CD14-positive monocyte (primary cell): ENCODE results near the gene CASP9. TPM values are rescaled to one million over a fixed set of nuclear protein-coding genes. Genes with fewer than 3 reads are reported as not detected.

Source experiments
- DNase-seq, 3 donors: peaks; one replicate each; pipeline ENCODE4 v3.0.0-alpha.2; 2011 to 2022
- H2AFZ ChIP-seq: 2 replicates; pipeline ENCODE4 v1.6.0; 2012; ENCODE audit warnings: mild to moderate bottlenecking, low read depth, low read length, inconsistent platforms; ENCODE audit not compliant: insufficient read depth, poor library complexity, severe bottlenecking
- H3K27ac ChIP-seq, 2 donors: 1 replicate in 1 of 2; 2 replicates in 1 of 2; pipeline ENCODE4 v1.5.1; 2012 to 2013; ENCODE audit warnings: low read length in 2 of 2, control low read depth in 1 of 2, inconsistent platforms in 1 of 2, low read depth in 1 of 2, mild to moderate bottlenecking in 1 of 2
- H3K27me3 ChIP-seq, 2 donors: one replicate each; pipeline versions ENCODE4 v1.6.0 to v1.6.1; 2011 to 2013; ENCODE audit warnings: low read length in 2 of 2; ENCODE audit not compliant: control insufficient read depth in 2 of 2, insufficient read depth in 2 of 2
- H3K36me3 ChIP-seq, 2 donors: replicated peaks in 1 of 2; 1 replicate in 1 of 2; 2 replicates in 1 of 2; pipeline versions ENCODE4 v1.5.1 to v1.6.1; 2012 to 2013; ENCODE audit warnings: low read length in 2 of 2, control low read depth in 1 of 2, inconsistent platforms in 1 of 2, mild to moderate bottlenecking in 1 of 2; ENCODE audit not compliant: insufficient read depth in 2 of 2, control insufficient read depth in 1 of 2
- H3K4me1 ChIP-seq, 2 donors: 1 replicate in 1 of 2; 2 replicates in 1 of 2; pipeline versions ENCODE4 v1.5.1 to v1.6.1; 2012 to 2013; ENCODE audit warnings: low read length in 2 of 2, control low read depth in 1 of 2, inconsistent platforms in 1 of 2, mild to moderate bottlenecking in 1 of 2, moderate library complexity in 1 of 2; ENCODE audit not compliant: insufficient read depth in 2 of 2, control insufficient read depth in 1 of 2
- H3K4me2 ChIP-seq: replicated peaks from 2 replicates; pipeline ENCODE3; 2012; ENCODE audit warnings: low read length, moderate library complexity, mild to moderate bottlenecking; ENCODE audit not compliant: poor library complexity, severe bottlenecking; ENCODE audit errors: extremely low read depth
- H3K4me3 ChIP-seq, 3 experiments: fragments of 200-600 bp in 1 of 3; sonication (generic) in 1 of 3; replicated peaks in 1 of 3; 1 replicate in 2 of 3; 2 replicates in 1 of 3; pipeline ENCODE4 v1.5.1; 2011 to 2013; ENCODE audit warnings: low read length in 3 of 3, mild to moderate bottlenecking in 3 of 3, control low read depth in 2 of 3, low read depth in 2 of 3, inconsistent platforms in 1 of 3, moderate library complexity in 1 of 3
- H3K79me2 ChIP-seq: 2 replicates; pipeline ENCODE4 v1.6.0; 2012; ENCODE audit warnings: mild to moderate bottlenecking, control low read depth, inconsistent platforms, low read length, moderate library complexity; ENCODE audit not compliant: insufficient read depth
- H3K9ac ChIP-seq: 2 replicates; pipeline ENCODE4 v1.6.0; 2017; ENCODE audit warnings: low read length, mild to moderate bottlenecking; ENCODE audit not compliant: insufficient read depth, poor library complexity, severe bottlenecking
- H3K9me3 ChIP-seq, 2 donors: replicated peaks in 1 of 2; 1 replicate in 1 of 2; 2 replicates in 1 of 2; pipeline versions ENCODE4 v1.5.1 to v1.6.1; 2012 to 2013; ENCODE audit warnings: low read length in 2 of 2, control low read depth in 1 of 2; ENCODE audit not compliant: control insufficient read depth in 1 of 2, insufficient read depth in 1 of 2
- H4K20me1 ChIP-seq: 2 replicates; pipeline ENCODE4 v1.6.0; 2012; ENCODE audit warnings: mild to moderate bottlenecking, low read length, control low read depth, moderate library complexity; ENCODE audit not compliant: insufficient read depth
- H3K27ac Mint-ChIP-seq, 7 donors: one replicate each; pipeline ENCODE4 v1.8.0; 2020; ENCODE audit warnings: mild to moderate bottlenecking in 7 of 7, mixed read lengths in 7 of 7, moderate library complexity in 6 of 7, inconsistent platforms in 2 of 7
- H3K27me3 Mint-ChIP-seq, 3 donors: one replicate each; pipeline ENCODE4 v1.8.0; 2021 to 2022; ENCODE audit warnings: low read depth in 3 of 3, mild to moderate bottlenecking in 3 of 3, mixed read lengths in 3 of 3, moderate library complexity in 3 of 3, inconsistent platforms in 1 of 3
- H3K36me3 Mint-ChIP-seq, 2 donors: one replicate each; pipeline ENCODE4 v1.8.0; 2020; ENCODE audit warnings: mixed read lengths in 2 of 2, inconsistent platforms in 1 of 2, mild to moderate bottlenecking in 1 of 2
- H3K4me1 Mint-ChIP-seq: one replicate; pipeline ENCODE4 v1.8.0; 2020; ENCODE audit warnings: mild to moderate bottlenecking, mixed read lengths
- H3K4me3 Mint-ChIP-seq, 2 donors: one replicate each; pipeline ENCODE4 v1.8.0; 2020; ENCODE audit warnings: mild to moderate bottlenecking in 2 of 2, mixed read lengths in 2 of 2, moderate library complexity in 1 of 2
- H3K9me3 Mint-ChIP-seq, 7 donors: one replicate each; pipeline ENCODE4 v1.8.0; 2020 to 2022; ENCODE audit warnings: mixed read lengths in 7 of 7, mild to moderate bottlenecking in 6 of 7, moderate library complexity in 6 of 7, inconsistent platforms in 2 of 7
- WGBS: methylation state at CpG from one replicate; pipeline ENCODE4 v1.1.5; 2013; ENCODE audit warnings: missing lambda C conversion rate; ENCODE audit not compliant: insufficient coverage; 5-methylcytosine and 5-hydroxymethylcytosine counted together
- intact Hi-C, 2 donors: fragments of 100-400 bp; cut with micrococcal nuclease; formaldehyde crosslinking; loops; one replicate each; pipeline versions ENCODE4 v1.15.0 to v1.15.1; 2023
- polyA plus RNA-seq, 3 donors: library from polyadenylated mRNA; depleted of rRNA in 1 of 3; unstranded in 2 of 3; stranded (reverse) in 1 of 3; fragments of 300-500 nt in 2 of 3; fragments of >200 nt in 1 of 3; fragmentation: Illumina TruSeq in 2 of 3; gene quantifications; 1 replicate in 2 of 3; 2 replicates in 1 of 3; pipeline ENCODE4 v1.2.3, GENCODE V29; 2012 to 2021
- TF ChIP-seq, protein P1 (sequence below): fragments of 200-600 bp; IDR thresholded peaks from one replicate; pipeline ENCODE4 v1.8.0; 2022; ENCODE audit warnings: antibody characterized with exemption, mild to moderate bottlenecking

CASP9 gene
- polyA plus RNA-seq, 3 donors: 15.1 to 21.5 (median 21.0) TPM

GRCh38 chr1:15557008-15557407 is 33.0 kb upstream of the CASP9 start:
- 100% methylated on average over 2 of the region's 2 CpGs for WGBS
- H3K27me3 Mint-ChIP-seq: no peaks in the 10 kb centered on the region
- H3K4me3 Mint-ChIP-seq: no peak overlapping the region
- H3K27ac Mint-ChIP-seq: no peak overlapping the region
- Histone ChIP-seq H3K27me3 (no peaks in the 10 kb centered on the region), H4K20me1 (no peaks in the 10 kb centered on the region), H3K4me1 (no peaks in the 10 kb centered on the region), H3K9me3 (no peaks in the 10 kb centered on the region), H3K27ac (no peak overlapping the region), H3K4me3 (no peak overlapping the region), H3K9ac (no peak overlapping the region), H2AFZ (no peak overlapping the region), H3K4me2 (no peak overlapping the region), H3K79me2 (no peaks in the 10 kb centered on the region), H3K36me3 (peaks cover 22 to 51% of the 10 kb centered on the region in 2 donors)
- TF ChIP-seq, protein P1, sequence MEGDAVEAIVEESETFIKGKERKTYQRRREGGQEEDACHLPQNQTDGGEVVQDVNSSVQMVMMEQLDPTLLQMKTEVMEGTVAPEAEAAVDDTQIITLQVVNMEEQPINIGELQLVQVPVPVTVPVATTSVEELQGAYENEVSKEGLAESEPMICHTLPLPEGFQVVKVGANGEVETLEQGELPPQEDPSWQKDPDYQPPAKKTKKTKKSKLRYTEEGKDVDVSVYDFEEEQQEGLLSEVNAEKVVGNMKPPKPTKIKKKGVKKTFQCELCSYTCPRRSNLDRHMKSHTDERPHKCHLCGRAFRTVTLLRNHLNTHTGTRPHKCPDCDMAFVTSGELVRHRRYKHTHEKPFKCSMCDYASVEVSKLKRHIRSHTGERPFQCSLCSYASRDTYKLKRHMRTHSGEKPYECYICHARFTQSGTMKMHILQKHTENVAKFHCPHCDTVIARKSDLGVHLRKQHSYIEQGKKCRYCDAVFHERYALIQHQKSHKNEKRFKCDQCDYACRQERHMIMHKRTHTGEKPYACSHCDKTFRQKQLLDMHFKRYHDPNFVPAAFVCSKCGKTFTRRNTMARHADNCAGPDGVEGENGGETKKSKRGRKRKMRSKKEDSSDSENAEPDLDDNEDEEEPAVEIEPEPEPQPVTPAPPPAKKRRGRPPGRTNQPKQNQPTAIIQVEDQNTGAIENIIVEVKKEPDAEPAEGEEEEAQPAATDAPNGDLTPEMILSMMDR: no peak
- no peaks in the 10 kb centered on the region for H3K4me1 Mint-ChIP-seq
- peaks cover 30 to 52% of the 10 kb centered on the region in 2 donors for H3K36me3 Mint-ChIP-seq
- intact Hi-C loops: no loop called here
- DNase-seq: no peak
- no peaks in the 10 kb centered on the region for H3K9me3 Mint-ChIP-seq

DNA sequence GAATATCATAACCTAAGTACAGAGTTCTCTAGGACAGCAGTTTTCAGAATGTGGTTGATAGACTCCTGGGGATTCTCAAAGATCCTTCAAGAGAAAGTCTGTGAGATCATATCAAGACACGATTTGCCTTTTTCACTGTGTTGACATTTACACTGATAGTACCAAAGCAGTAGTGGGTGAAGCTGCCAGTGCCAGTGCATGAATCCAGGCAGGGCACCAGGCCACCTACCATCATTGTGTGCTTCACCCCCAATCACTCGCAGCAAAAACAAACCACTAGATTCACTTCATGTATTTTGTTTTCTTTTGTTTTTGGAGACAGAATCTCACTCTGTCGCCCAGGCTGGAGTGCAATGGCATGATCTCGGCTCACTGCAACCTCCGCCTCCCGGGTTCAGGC is 26.6 kb upstream of the CASP9 start:
- TF ChIP-seq, protein P1: no peak
- no peak for DNase-seq
- Histone ChIP-seq H3K4me3 (no peak overlapping the region), H3K36me3 (peaks cover 42 to 70% of the 10 kb centered on the region in 2 donors), H3K27me3 (no peaks in the 10 kb centered on the region), H4K20me1 (no peaks in the 10 kb centered on the region), H3K9me3 (no peaks in the 10 kb centered on the region), H3K4me1 (no peaks in the 10 kb centered on the region), H3K27ac (no peak overlapping the region), H3K9ac (no peak overlapping the region), H3K4me2 (no peak overlapping the region), H2AFZ (no peak overlapping the region), H3K79me2 (no peaks in the 10 kb centered on the region)
- H3K27me3 Mint-ChIP-seq: peaks cover 0 to 3% (median 2%) of the 10 kb centered on the region in 3 donors
- no peak overlapping the region for H3K4me3 Mint-ChIP-seq
- 100% methylated on average over 3 of the region's 6 CpGs for WGBS
- H3K4me1 Mint-ChIP-seq: no peaks in the 10 kb centered on the region
- no peaks in the 10 kb centered on the region for H3K9me3 Mint-ChIP-seq
- peak overlapping the region in 2 of 7 donors; percentile 17 to 54 for H3K27ac Mint-ChIP-seq
- intact Hi-C loops: no loop called here
- peaks cover 50 to 70% of the 10 kb centered on the region in 2 donors for H3K36me3 Mint-ChIP-seq
